SK-N-MC (cell line): ENCODE data around the gene PTGDR2.

Experiments
- DNase-seq: peaks from one replicate; pipeline ENCODE4 v3.0.0-alpha.2; 2011; ENCODE audit warnings: low read depth, low spot score
- H3K27ac ChIP-seq: fragments of 200-600 bp; sonication (generic); 2 replicates; pipeline ENCODE4 v1.5.1; 2016; ENCODE audit warnings: mixed run types
- H3K36me3 ChIP-seq: fragments of 200-600 bp; sonication (generic); 2 replicates; pipeline ENCODE4 v1.6.1; 2017; ENCODE audit warnings: antibody characterized with exemption, low read length, mixed read lengths; ENCODE audit not compliant: insufficient read depth
- H3K4me3 ChIP-seq: fragments of 200-600 bp; sonication (generic); 2 replicates; pipeline ENCODE4 v1.5.1; 2016
- H3K9ac ChIP-seq: fragments of 200-600 bp; sonication (generic); 2 replicates; pipeline ENCODE4 v1.8.0; 2017; ENCODE audit warnings: mixed run types, mixed read lengths; ENCODE audit not compliant: insufficient read length
- H3K9me3 ChIP-seq: fragments of 200-600 bp; sonication (generic); 2 replicates; pipeline ENCODE4 v1.6.1; 2017; ENCODE audit warnings: low read depth, mild to moderate bottlenecking, antibody characterized with exemption, low read length, moderate library complexity, mixed read lengths
- EZH2 ChIP-seq: fragments of 200-600 bp; sonication (generic); IDR thresholded peaks from one replicate; pipeline ENCODE4 v1.6.1; 2017; ENCODE audit warnings: antibody characterized with exemption
- FOXP2 ChIP-seq: optimal IDR thresholded peaks from 2 replicates; pipeline ENCODE3; 2011; ENCODE audit warnings: mild to moderate bottlenecking, moderate library complexity; ENCODE audit not compliant: insufficient read depth; ENCODE audit errors: extremely low read length, control extremely low read depth
- POLR2AphosphoS5 ChIP-seq: IDR thresholded peaks from 2 replicates; pipeline ENCODE4 v1.6.1; 2012; ENCODE audit warnings: mild to moderate bottlenecking, low read depth, low read length, borderline replicate concordance

PTGDR2 gene

DNA sequence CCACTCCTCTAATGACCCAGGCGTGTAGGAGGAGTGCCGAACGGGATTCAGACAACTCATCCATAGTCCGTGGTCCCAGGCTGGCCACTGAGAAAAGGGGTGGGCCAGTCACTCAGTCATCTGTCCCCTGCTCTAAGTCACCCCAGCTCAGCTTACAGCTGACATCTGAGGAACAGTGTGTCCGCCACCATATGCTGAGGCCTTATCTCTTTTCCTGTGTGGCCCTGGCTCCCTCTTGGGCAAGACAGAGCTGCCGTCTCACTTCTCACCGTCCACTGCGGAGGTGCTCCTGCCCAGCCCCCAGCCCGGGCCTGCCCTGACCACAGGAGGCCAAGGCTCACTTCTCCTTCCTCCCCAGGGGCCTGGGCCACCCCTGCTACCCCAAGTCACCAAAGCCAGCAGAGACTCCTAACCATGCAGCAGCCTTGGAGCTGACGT is 7.0 kb downstream of the PTGDR2 start:
- Histone ChIP-seq H3K27ac (no peak overlapping the region), H3K4me3 (no peak overlapping the region), H3K9me3 (no peaks in the 10 kb centered on the region), H3K9ac (no peak overlapping the region), H3K36me3 (peaks cover 41% of the 10 kb centered on the region; the same call in 1 of the 2 replicates)
- no peak for DNase-seq
- TF ChIP-seq FOXP2 (no peak), EZH2 (no peak), POLR2AphosphoS5 (no peak)

DNA sequence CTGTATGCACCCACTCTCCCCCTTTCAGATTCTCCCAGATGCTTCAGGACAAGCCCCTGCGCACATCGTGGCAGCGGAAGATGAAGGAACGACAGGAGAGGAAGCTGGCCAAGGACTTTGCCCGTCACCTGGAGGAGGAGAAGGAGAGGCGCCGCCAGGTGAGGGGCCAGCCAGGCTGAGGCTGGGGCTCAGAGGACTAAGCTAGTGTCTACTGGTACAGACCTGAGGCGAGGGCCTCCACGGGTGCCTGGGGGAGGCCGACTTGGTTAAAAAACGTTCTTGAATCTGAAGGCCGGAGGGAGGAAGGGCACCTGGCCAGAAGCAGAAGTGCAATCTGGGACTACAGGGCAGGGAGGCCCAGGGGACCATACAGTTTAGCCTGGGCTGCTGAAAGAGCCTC is 7.9 kb downstream of the PTGDR2 start:
- TF ChIP-seq EZH2 (no peak), POLR2AphosphoS5 (no peak)
- Histone ChIP-seq H3K36me3 (peaks cover 41% of the 10 kb centered on the region; the same call in 1 of the 2 replicates), H3K9ac (no peak overlapping the region), H3K4me3 (no peak overlapping the region), H3K27ac (no peak overlapping the region), H3K9me3 (no peaks in the 10 kb centered on the region)
- DNase-seq = no peak

DNA sequence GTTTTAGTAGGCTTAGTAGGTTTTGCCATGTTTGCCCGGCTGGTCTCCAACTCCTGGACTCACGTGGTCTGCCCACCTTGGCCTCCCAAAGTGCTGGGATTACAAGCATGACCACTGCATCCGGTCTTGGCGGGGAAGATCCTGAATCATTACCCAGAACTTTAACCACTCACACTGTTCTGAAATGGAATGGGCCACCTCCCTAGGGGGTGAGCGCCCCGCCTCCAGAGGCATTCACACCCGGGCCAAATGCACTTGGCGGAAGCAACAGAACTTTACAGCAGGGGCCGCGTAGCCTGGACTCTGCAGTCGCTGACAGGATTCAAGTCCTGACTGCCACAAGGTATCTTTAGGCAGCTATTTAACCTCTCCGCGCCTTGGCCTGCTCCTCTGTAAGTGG is 8.5 kb downstream of the PTGDR2 start:
- no peak overlapping the region for H3K27ac ChIP-seq
- no peak for DNase-seq
- no peak for TF ChIP-seq FOXP2
- TF ChIP-seq EZH2 = no peak
- TF ChIP-seq POLR2AphosphoS5 = no peak
- no peak overlapping the region for H3K9ac ChIP-seq
- H3K9me3 ChIP-seq = no peaks in the 10 kb centered on the region
- H3K4me3 ChIP-seq = no peak overlapping the region
- H3K36me3 ChIP-seq = peaks cover 41% of the 10 kb centered on the region; the same call in 1 of the 2 replicates

DNA sequence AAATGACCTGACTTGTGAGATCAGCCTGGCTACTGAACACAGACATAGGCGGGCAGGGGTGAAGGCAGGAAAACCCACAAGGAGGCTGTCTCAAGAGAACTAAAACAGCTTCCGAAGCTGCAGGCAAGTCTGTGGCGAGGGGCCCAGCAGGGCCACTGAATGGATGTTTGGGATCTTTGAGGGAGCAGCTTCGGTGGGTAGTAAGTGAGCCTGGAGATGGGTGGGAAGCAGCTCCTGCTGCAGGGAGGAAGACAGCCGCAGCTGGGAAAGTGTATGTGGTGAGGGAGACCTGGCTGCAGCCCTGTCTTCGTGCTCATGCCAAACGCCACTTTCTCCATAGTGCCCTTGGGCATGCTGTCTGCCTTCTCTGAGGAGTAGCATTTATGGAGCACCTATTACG is 10.4 kb downstream of the PTGDR2 start:
- H3K27ac ChIP-seq = no peak overlapping the region
- H3K9ac ChIP-seq = peak overlapping the region; percentile 94
- no peak for DNase-seq
- no peak overlapping the region for H3K4me3 ChIP-seq
- H3K36me3 ChIP-seq = peaks cover 28% of the 10 kb centered on the region; the same call in 1 of the 2 replicates
- H3K9me3 ChIP-seq = no peaks in the 10 kb centered on the region
- TF ChIP-seq POLR2AphosphoS5 (no peak), EZH2 (no peak)

DNA sequence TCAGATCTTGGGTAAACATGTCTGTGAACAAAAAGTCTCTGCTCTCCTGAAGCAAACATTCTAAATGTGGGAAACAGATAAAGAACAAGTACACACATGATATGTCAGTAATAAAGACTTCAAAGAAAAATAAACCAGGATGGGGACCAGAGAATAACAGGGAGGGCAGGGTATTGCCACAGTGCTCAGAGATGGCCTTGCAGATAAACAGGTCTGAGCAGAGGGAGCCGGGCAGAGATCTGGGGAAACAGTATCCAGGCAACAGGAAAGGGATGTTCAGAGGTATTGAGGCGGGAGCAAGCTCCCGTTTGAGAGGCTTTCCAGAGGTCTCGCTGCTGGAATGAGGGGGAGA is 10.9 kb downstream of the PTGDR2 start:
- no peak for TF ChIP-seq EZH2
- no peak for TF ChIP-seq POLR2AphosphoS5
- no peak for TF ChIP-seq FOXP2
- peaks cover 28% of the 10 kb centered on the region; the same call in 1 of the 2 replicates for H3K36me3 ChIP-seq
- DNase-seq = no peak
- peak overlapping the region; percentile 94 for H3K9ac ChIP-seq
- no peak overlapping the region for H3K27ac ChIP-seq
- peak overlapping the region; percentile 97 for H3K4me3 ChIP-seq
- no peaks in the 10 kb centered on the region for H3K9me3 ChIP-seq

DNA sequence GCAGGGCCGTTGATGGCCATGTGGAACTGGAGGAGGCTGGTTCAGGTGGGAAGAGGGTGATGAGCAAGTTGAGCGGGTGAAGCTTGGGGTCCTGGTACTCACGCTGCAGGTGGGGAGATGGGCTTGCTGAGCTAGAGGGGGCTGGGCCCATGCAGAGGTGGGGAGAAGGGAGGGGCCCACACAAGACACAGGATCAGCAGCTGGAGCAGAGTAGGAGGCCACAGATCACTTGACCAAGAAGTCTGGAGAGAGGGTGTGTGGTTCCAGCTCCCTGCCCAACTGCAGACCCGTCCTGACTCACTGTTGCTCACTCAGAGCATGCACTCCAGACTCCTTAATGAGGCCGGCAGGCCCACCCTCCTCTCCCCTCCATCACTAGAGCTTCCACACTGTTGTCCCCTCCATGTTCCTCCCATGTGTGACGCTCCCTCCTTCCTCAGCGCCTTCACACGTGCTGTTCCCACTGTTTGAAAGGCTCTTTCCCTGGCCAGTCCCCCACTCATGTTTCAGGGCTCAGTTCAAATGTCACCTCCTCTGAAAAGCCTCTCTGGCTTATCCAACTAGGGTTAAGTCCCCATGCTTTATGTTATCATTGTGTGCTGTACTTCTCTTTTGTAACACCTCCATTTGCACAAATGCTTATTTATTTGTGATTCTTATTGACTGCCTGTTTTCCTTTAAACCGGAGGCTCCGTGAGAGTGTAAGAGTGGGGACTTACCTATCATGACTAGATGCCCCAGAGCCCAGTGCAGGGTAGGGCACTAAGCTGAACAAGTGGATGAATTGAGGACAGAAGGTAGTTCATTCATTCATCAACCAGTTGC is 11.5 kb downstream of the PTGDR2 start:
- H3K4me3 ChIP-seq = peak overlapping the region; percentile 97
- peak overlapping the region; percentile 94 for H3K9ac ChIP-seq
- no peak overlapping the region for H3K27ac ChIP-seq
- peaks cover 24% of the 10 kb centered on the region; the same call in 1 of the 2 replicates for H3K36me3 ChIP-seq
- no peak for DNase-seq
- TF ChIP-seq POLR2AphosphoS5 (no peak), FOXP2 (no peak), EZH2 (no peak)
- no peaks in the 10 kb centered on the region for H3K9me3 ChIP-seq

DNA sequence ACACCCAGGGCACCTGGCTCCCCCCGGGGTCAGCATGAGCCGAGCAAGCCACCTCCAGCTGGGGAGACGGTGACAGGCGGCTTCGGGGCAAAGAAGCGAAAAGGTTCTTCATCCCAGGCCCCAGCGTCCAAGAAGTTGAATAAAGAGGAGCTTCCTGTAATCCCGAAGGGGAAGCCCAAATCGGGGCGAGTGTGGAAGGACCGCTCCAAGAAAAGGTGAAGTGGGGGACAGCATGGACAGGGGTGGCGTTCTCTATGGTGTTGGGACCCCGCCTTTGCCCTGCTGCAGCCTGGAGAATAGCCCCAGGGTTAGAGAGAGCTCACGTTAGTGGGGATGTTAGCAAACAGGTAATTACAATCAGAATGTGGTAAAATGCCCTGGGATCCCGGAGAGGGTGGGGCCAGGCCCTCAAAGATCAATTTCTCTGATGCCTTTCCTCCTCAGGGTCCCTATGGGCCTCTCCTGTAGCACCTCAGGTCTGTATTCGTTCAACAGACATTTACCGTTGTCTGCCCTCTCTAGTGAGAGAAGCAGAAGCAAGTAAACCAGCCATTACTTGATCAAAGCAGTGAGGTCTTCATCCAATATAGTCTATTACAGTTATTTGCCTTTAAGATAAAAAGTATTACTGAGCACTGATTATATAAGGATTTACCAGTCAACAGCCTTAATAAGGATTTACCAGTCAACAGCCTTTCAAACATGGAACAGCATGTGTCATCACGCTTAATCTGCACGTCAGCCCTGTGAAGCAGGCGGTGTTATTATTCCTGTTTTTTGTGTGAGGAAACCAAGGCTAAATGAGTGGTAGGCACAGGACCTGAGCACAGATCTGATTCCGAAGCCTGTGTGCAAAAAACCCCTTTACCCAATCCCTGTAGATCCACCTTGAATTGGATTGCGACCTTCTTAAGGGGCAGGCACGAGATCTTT is 12.8 kb downstream of the PTGDR2 start:
- no peaks in the 10 kb centered on the region for H3K9me3 ChIP-seq
- H3K36me3 ChIP-seq = peaks cover 12% of the 10 kb centered on the region; the same call in 1 of the 2 replicates
- no peak for DNase-seq
- no peak overlapping the region for H3K27ac ChIP-seq
- peak overlapping the region; percentile 94 for H3K9ac ChIP-seq
- H3K4me3 ChIP-seq = peak overlapping the region; percentile 97
- TF ChIP-seq EZH2 (no peak), POLR2AphosphoS5 (no peak), FOXP2 (no peak)

DNA sequence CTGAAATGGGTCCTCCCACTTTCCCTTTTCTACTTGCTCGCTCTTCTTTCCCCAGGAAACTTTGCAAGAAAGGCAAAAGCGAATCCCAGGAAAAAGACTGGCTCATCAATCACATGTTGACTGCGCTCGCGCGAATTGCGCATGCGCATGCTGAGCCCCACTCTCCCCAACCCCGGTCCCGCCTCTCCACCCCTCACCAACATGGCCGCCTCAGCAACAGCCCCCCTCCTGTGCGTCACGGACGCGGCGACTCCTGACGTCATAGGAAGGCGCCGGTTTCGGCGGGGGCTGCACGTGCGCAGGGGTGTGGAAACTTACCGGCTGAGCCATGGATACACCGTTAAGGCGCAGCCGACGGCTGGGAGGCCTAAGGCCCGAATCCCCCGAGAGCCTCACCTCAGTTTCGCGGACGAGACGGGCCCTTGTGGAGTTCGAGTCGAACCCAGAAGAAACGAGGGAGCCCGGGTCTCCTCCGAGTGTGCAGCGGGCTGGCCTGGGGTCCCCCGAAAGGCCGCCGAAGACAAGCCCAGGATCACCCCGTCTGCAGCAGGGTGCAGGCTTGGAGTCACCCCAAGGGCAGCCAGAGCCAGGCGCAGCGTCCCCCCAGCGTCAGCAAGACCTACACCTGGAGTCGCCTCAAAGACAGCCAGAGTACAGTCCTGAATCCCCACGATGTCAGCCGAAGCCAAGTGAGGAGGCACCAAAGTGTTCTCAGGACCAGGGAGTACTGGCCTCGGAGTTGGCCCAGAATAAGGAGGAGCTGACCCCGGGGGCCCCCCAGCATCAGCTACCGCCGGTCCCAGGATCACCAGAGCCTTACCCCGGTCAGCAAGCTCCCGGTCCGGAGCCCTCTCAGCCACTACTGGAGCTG is 13.7 kb downstream of the PTGDR2 start, which contains the start of gene CCDC86:
Gene CCDC86, plus strand, starts transcription at position 317 of the 871 bp plus-strand sequence. Its CDS starts 12 bp downstream, at position 329.
- Histone ChIP-seq H3K9me3 (no peaks in the 10 kb centered on the region), H3K36me3 (peaks cover 5% of the 10 kb centered on the region; the same call in 1 of the 2 replicates), H3K9ac (peak within 1 kb of the TSS; percentile 94), H3K27ac (peak within 1 kb of the TSS; percentile 75), H3K4me3 (peak within 1 kb of the TSS; percentile 97)
- DNase-seq = peak; percentile 64
- TF ChIP-seq EZH2 (no peak), FOXP2 (peak; percentile 81), POLR2AphosphoS5 (peak; percentile 72; the same call in 1 of the 2 replicates)
